IPS-18c (cell line): Measurements from ENCODE around the gene INKA2.

Experiments used
- H3K4me3 ChIP-seq: 2 replicates; pipeline ENCODE4 v1.7.0; 2013; ENCODE audit warnings: low read depth, mild to moderate bottlenecking, low read length, moderate library complexity; ENCODE audit not compliant: insufficient read depth
- H3K9me3 ChIP-seq: one replicate; pipeline ENCODE4 v1.6.1; 2013; ENCODE audit warnings: mild to moderate bottlenecking, low read length, moderate library complexity; ENCODE audit not compliant: control insufficient read depth, insufficient read depth

The INKA2 gene

GRCh38 chr1:111723091-111723806 is 15.9 kb downstream of the INKA2 start:
- H3K4me3 ChIP-seq = no peak overlapping the region
- H3K9me3 ChIP-seq = no peaks in the 10 kb centered on the region

GRCh38 chr1:111720977-111721786 is 18.0 kb downstream of the INKA2 start:
- Histone ChIP-seq H3K4me3 (no peak overlapping the region), H3K9me3 (no peaks in the 10 kb centered on the region)

GRCh38 chr1:111720274-111720976 is 18.8 kb downstream of the INKA2 start:
- no peak overlapping the region for H3K4me3 ChIP-seq

DNA sequence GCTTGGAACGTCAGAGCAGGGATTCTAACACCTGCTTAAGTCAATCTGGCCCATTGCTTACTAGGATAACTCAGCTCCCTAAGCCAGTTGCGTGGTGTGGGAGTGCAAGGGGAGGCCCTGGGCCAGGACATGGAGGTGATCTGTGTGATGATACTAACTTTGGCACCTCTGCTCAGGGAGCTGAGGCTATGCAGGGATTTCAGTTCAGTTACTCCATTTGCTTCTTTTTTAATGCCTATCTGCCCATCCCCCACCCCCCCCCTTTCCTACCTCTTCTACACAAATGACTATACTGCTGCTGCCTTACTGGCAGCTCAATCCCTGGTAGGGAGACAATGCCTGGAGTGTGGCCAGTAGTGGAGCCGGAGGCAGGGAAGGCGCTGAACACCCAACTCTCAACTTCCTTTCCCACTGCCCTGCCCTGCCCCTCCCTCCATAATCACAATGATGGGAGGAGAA is 19.5 kb downstream of the INKA2 start:
- no peak overlapping the region for H3K4me3 ChIP-seq
- no peaks in the 10 kb centered on the region for H3K9me3 ChIP-seq

More at GRCh38 chr1:111720274-111720976, 18.8 kb downstream of the INKA2 start:
- H3K9me3 ChIP-seq = no peaks in the 10 kb centered on the region

GRCh38 chr1:111719135-111719534 is 20.1 kb downstream of the INKA2 start:
- H3K9me3 ChIP-seq = no peaks in the 10 kb centered on the region
- no peak overlapping the region for H3K4me3 ChIP-seq

DNA sequence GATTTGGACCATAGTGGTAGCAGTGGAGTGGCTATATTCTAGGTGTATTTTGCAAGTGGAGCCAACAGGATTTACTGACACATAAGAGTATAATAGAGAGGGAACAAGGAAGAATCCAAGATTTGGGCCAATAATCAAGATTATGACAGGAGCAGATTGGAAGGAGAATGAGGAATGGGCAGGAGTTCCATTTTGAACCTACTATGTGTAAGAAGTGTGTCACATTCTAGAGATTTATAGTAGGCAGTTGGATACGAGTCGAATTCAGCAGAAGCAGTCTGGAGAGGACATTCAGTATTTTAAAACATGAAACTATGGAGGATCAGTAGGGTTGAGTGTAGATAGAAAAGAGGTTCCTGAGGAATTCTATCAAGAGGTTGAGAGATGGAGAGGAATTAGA is 21.7 kb downstream of the INKA2 start:
- H3K4me3 ChIP-seq = no peak overlapping the region
- no peaks in the 10 kb centered on the region for H3K9me3 ChIP-seq

DNA sequence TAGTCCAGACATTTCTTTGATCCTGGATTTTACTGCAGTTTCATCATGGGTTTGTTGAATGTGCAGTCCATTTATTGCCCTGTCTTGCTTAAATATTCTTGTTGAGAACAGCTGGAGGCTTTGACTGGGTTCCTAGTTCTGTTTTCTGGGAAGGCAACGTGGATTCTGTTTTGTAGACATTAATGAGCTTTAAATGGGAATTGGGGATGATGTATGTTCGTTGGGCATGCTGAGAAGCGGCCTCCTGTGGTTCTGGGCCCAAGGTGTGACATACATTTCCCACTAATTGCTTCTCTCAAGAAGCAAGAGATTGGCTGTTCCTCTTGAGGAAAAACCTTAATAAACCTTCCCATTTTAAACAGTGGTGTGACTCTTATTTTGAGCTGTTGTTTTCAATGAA is 22.9 kb downstream of the INKA2 start:
- Histone ChIP-seq H3K9me3 (no peaks in the 10 kb centered on the region), H3K4me3 (no peak overlapping the region)

- Histone ChIP-seq H3K4me3 (no peak overlapping the region), H3K9me3 (no peaks in the 10 kb centered on the region)
These were observed 29.2 kb downstream of the INKA2 start for GRCh38 chr1:111709986-111710385.

DNA sequence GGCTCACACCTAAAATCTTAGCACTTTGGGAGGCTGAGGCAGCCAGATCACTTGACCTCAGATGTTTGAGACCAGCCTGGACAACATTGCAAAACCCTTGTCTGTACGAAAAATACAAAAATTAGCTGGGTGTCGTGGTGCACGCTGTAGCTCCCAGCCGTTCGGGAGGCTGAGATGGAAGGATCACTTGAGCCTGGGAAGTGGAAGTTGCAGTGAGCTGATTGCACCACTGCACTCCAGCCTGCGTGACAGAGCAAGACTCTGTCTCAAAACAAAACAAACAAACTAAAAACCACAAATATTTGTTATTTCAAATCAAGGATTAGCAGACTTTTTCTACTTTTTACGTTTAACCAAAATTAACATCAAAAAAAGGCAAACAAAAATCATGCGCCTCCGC is 31.3 kb downstream of the INKA2 start:
- Histone ChIP-seq H3K9me3 (no peaks in the 10 kb centered on the region), H3K4me3 (no peak overlapping the region)

DNA sequence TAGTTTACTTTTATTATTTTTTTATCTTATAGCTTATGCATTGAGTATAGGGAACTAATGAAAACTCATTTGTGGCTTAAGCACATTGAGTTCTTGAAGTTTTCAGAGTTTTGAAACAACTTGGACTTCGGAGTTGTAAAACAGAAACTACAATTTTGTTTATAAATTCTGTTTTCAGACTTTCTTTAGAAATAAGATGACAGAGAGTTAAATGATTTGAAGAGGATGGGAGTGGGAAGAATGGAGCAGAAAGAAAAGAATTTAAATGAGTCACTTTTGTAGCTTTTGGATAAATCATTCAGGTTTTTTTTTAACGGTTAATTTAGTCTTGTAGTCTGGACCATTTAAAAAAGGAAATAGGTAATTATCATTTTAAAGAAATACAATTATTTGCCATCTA is 32.3 kb downstream of the INKA2 start:
- no peaks in the 10 kb centered on the region for H3K9me3 ChIP-seq
- H3K4me3 ChIP-seq = no peak overlapping the region

- no peak overlapping the region for H3K4me3 ChIP-seq
- H3K9me3 ChIP-seq = no peaks in the 10 kb centered on the region
These were observed 33.4 kb downstream of the INKA2 start for GRCh38 chr1:111705841-111706240.

- H3K4me3 ChIP-seq = no peak overlapping the region
These were observed 34.4 kb downstream of the INKA2 start for GRCh38 chr1:111704776-111705175.

GRCh38 chr1:111704240-111704639 is 35.0 kb downstream of the INKA2 start:
- H3K9me3 ChIP-seq = no peaks in the 10 kb centered on the region
- H3K4me3 ChIP-seq = no peak overlapping the region

More at GRCh38 chr1:111704776-111705175, 34.4 kb downstream of the INKA2 start:
- H3K9me3 ChIP-seq = no peaks in the 10 kb centered on the region

DNA sequence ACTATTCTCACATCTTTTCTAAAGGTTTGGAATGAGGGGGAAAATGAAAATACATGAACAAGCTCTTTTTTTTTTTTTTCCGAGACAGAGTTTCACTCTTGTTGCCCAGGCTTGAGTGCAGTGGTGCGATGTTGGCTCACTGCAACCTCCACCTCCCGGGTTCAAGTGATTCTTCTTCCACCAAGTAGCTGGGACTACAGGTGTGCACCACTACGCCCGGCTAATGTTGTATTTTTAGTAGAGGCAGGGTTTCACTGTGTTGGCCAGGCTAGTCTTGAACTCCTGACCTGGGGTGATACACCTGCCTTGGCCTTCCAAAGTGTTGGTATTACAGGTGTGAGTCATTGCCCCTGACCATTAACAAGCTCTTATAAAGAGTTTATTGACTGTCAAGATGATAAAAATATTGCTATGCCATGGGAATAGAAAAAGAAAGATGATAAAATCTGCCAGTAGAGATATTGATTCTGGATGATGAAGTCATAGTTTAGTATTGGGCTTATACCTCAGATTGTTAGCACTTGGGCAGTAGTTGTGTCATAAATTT is 36.6 kb downstream of the INKA2 start:
- no peaks in the 10 kb centered on the region for H3K9me3 ChIP-seq
- no peak overlapping the region for H3K4me3 ChIP-seq

DNA sequence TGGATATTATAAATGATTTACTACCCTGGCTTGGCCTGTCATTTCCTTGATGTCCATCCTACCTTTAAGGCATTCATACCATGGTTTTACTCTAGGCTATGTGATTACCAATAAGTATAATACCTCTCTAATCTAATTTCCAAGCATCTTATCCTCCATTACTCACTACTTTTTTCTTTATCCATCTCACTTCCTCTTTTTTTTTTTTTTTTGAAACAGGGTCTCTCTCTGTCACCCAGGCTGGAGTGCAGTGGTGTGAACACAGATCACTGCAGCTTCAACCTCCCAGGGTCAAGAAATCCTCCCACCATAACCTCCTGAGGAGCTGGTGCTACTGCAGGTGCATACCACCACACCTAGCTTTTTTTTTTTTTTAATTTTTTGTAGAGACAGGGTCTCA is 39.9 kb downstream of the INKA2 start:
- H3K4me3 ChIP-seq = no peak overlapping the region
- H3K9me3 ChIP-seq = no peaks in the 10 kb centered on the region

GRCh38 chr1:111696330-111696729 is 42.9 kb downstream of the INKA2 start:
- Histone ChIP-seq H3K9me3 (no peaks in the 10 kb centered on the region), H3K4me3 (no peak overlapping the region)

DNA sequence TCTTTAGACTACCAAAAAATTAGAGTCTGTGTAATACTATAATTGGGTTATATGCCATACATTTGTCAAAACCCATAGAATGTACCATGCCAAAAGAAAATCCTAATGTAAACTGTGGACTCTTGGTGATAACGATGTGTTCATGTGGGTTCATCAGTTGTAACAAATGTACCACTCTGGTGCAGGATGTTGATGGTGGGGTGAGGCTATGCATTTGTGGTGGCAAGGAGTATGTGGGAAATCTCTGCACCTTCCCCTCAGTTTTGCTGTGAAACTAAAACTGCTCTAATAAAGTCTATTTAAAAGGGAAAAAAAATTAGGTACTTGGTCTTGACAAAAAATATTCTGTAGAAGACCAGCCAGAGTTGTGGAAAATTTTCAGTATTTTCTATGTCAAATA is 43.4 kb downstream of the INKA2 start:
- Histone ChIP-seq H3K4me3 (no peak overlapping the region), H3K9me3 (no peaks in the 10 kb centered on the region)
